Sigmoid colon (tissue), 4 donors: ENCODE results near the gene URB2.

Experiments used
- CTCF ChIP-seq, 4 experiments: fragments of 450-650 bp in 3 of 4; fragments of 200-600 bp in 1 of 4; IDR thresholded peaks; one replicate each; pipeline ENCODE4 v1.5.1; 2016 to 2019; ENCODE audit warnings: antibody characterized with exemption in 4 of 4, mild to moderate bottlenecking in 3 of 4, moderate library complexity in 2 of 4
- POLR2A ChIP-seq, 2 donors: fragments of 450-650 bp; IDR thresholded peaks; one replicate each; pipeline ENCODE4 v1.6.1; 2016; ENCODE audit warnings: antibody characterized with exemption in 2 of 2, mild to moderate bottlenecking in 2 of 2, moderate library complexity in 2 of 2
- POLR2AphosphoS5 ChIP-seq, 4 donors: sonication (generic); formaldehyde crosslinking; IDR thresholded peaks; one replicate each; pipeline ENCODE4 v1.6.1; 2017; ENCODE audit warnings: antibody characterized with exemption in 4 of 4

- TF ChIP-seq CTCF (IDR thresholded peaks at IDR 0.05) (no peak), POLR2AphosphoS5 (IDR thresholded peaks at IDR 0.05) (peak in 2 of 4 donors; percentile 22 to 46), POLR2A (IDR thresholded peaks at IDR 0.05) (no peak)
Observed at GRCh38 chr1:229582011-229582694, 43.9 kb upstream of the URB2 start.
